ENCODE measurements around the gene GNL1. TPM values are rescaled to one million over a fixed set of nuclear protein-coding genes. Genes with fewer than 3 reads are reported as not detected.

The GNL1 gene
- total and polyA plus RNA-seq, 9 of the 15 experiments (the other 6 are each of a cell fraction or from before 2014, with no cell fraction given): 0.73 to 112 (median 58.0) TPM

- in situ Hi-C loops (cut with MboI): no loop called here
- POLR2A ChIA-PET: interaction anchor here (0.6 to 13.5 kb wide), 5 partner anchors 10 to 539 kb away, joined by 3 to 310 read pairs (median 3); partner anchors contain the start of gene C6orf136
- Histone ChIP-seq H3K4me2 (ENCODE audit: insufficient read depth, low read length) (no peak overlapping the region), H2AFZ (ENCODE audit: low read depth, low read length) (no peak overlapping the region), H3K36me3 (ENCODE audit: control insufficient read depth, insufficient read depth, low read length) (peaks cover 94% of the 10 kb centered on the region), H4K20me1 (replicated peaks; ENCODE audit: control insufficient read depth, insufficient read depth, low read length) (peaks cover 7% of the 10 kb centered on the region; the same call in 1 of the 2 replicates), H3K4me1 (replicated peaks in 1 of 2; ENCODE audit: control insufficient read depth in 2 of 2, insufficient read depth in 2 of 2, low read length in 2 of 2) (peaks cover 4 to 11% of the 10 kb centered on the region in 2 experiments; a peak in 4 of 5 replicates), H3K9me1 (ENCODE audit: control insufficient read depth, insufficient read depth, low read length) (no peaks in the 10 kb centered on the region), H3K4me3 (no peak overlapping the region), H3K9ac (ENCODE audit: insufficient read depth in 1 of 2, low read depth in 2 of 2, low read length in 2 of 2) (no peak overlapping the region), H3K27me3 (ENCODE audit: control insufficient read depth in 2 of 2, insufficient read depth in 2 of 2, low read length in 2 of 2) (no peaks in the 10 kb centered on the region), H3K79me2 (ENCODE audit: control insufficient read depth, insufficient read depth, low read length) (peaks cover 4% of the 10 kb centered on the region; the same call in 1 of the 3 replicates), H3K9me3 (replicated peaks; ENCODE audit: control insufficient read depth, insufficient read depth, low read depth, low read length) (no peaks in the 10 kb centered on the region), H3K27ac (ENCODE audit: extremely low read depth, low read depth, low read length) (no peak overlapping the region)
- CTCF ChIA-PET (ENCODE audit: low intra/inter-chr PET ratio): interaction anchor here (0.5 kb wide), 1 partner anchor 54 kb away, joined by 3 read pairs; no protein-coding TSS in a partner anchor
- BruUV-seq (replicated peaks): no TSS peak
- ATAC-seq (no peak), DNase-seq (ENCODE audit: extremely low read depth in 1 of 4, low spot score in 3 of 4) (no peak), FAIRE-seq (no peak)
- 89% methylated on average over 13 of the region's 13 CpGs for WGBS (ENCODE audit: insufficient coverage, low coverage, missing lambda C conversion rate)
- intact Hi-C loops (cut with micrococcal nuclease): no loop called here
- no peak for TF ChIP-seq NRF1 (conservative IDR thresholded peaks at IDR 0.05 in 1 of 2, IDR thresholded peaks at IDR 0.05 in 1 of 2)
- TF ChIP-seq ZBTB1 (CRISPR knock-in tag; IDR thresholded peaks at IDR 0.05; ENCODE audit: borderline replicate concordance, low read depth): no peak
- TF ChIP-seq ETS2 (tag; IDR thresholded peaks at IDR 0.05; ENCODE audit: borderline replicate concordance, poor library complexity, severe bottlenecking): no peak
- no peak for TF ChIP-seq HNRNPL (IDR thresholded peaks at IDR 0.05; ENCODE audit: low read depth, low read length)
- TF ChIP-seq ATF1 (CRISPR knock-in tag; IDR thresholded peaks at IDR 0.05): no peak
- TF ChIP-seq ATF1 (tag; IDR thresholded peaks at IDR 0.05): no peak
- no peak for TF ChIP-seq TRIM28 (IDR thresholded peaks at IDR 0.05)
- TF ChIP-seq ZNF232 (CRISPR knock-in tag; IDR thresholded peaks at IDR 0.05): no peak
- no peak for TF ChIP-seq HIVEP1 (CRISPR knock-in tag; IDR thresholded peaks at IDR 0.05)
- TF ChIP-seq TFAM (CRISPR knock-in tag; conservative IDR thresholded peaks at IDR 0.05): no peak
- TF ChIP-seq ZNF324 (CRISPR knock-in tag; IDR thresholded peaks at IDR 0.05): no peak
- TF ChIP-seq TAL1 (IDR thresholded peaks at IDR 0.05): no peak
- TF ChIP-seq KHSRP (IDR thresholded peaks at IDR 0.05): no peak
These were observed 47.7 kb upstream of the GNL1 start for GRCh38 chr6:30603961-30604360.

Data from K562 (cell line).